ENCODE measurements around the gene APAF1. TPM values are rescaled to one million over a fixed set of nuclear protein-coding genes. Genes with fewer than 3 reads are reported as not detected.

APAF1 gene
- total and polyA plus RNA-seq, 10 of the 15 experiments (the other 5 are each of a cell fraction or from before 2014, with no cell fraction given), result 4.2 to 19.1 (median 14.2) TPM

DNA sequence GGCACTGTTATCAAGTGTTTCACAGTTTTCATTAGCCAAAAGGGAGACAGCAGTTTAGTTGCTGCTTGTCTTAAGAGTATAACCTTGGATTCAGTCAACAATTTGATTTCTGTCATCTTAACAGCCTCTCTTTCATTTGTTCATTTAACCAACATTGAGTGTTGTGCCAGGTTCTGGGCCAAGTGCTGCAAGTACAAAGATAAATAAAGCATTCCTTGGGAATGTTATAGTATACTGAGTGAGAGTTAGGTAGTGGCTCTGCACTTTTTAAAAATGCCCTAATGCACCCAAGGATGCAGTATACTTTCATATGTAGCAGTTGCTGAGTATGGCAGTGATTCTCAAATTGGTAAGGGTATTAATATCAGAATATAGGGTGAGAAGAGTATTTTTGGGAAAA, 15.4 kb downstream of the APAF1 start:
- Histone ChIP-seq H2AFZ (ENCODE audit: control insufficient read depth, low read depth, low read length) (no peak overlapping the region), H3K4me1 (ENCODE audit: control insufficient read depth, insufficient read depth, low read length) (no peaks in the 10 kb centered on the region; the same call in 1 of the 2 replicates), H3K79me2 (ENCODE audit: control insufficient read depth, insufficient read depth, low read length) (no peaks in the 10 kb centered on the region), H3K4me2 (ENCODE audit: control insufficient read depth, insufficient read depth) (no peak overlapping the region), H3K4me3 (no peak overlapping the region), H3K27me3 (replicated peaks in 1 of 2; ENCODE audit: control insufficient read depth in 2 of 2, insufficient read depth in 2 of 2, low read length in 1 of 2) (no peaks in the 10 kb centered on the region), H4K20me1 (ENCODE audit: control insufficient read depth, insufficient read depth) (no peaks in the 10 kb centered on the region), H3K9me3 (replicated peaks; ENCODE audit: control insufficient read depth, insufficient read depth, low read length) (no peaks in the 10 kb centered on the region), H3K36me3 (ENCODE audit: control insufficient read depth in 2 of 2, insufficient read depth in 2 of 2, low read length in 1 of 2) (peaks cover 0 to 12% of the 10 kb centered on the region in 2 experiments; a peak in 3 of 4 replicates), H3K9ac (ENCODE audit: control insufficient read depth, insufficient read depth, low read length) (no peak overlapping the region), H3K27ac (ENCODE audit: control insufficient read depth, insufficient read depth) (no peak overlapping the region)
- in situ Hi-C loops (cut with MboI), result no loop called here
- DNase-seq (ENCODE audit: low read depth, low spot score) (no peak), FAIRE-seq (no peak), ATAC-seq (no peak)
- ChIA-PET SMC1A (ENCODE audit: uncharacterized antibody, unreplicated experiment) (no interaction called here), POLR2A (no interaction called here), RAD21 (ENCODE audit: unreplicated experiment) (no interaction called here), CTCF (interaction anchor here (1.2 kb wide), 1 partner anchor 338 kb away, joined by 3 read pairs; no protein-coding TSS in a partner anchor)
- BruUV-seq (replicated peaks), result no TSS peak
- TF ChIP-seq NR2F1 (conservative IDR thresholded peaks at IDR 0.05), result no peak
- TF ChIP-seq, protein P1, sequence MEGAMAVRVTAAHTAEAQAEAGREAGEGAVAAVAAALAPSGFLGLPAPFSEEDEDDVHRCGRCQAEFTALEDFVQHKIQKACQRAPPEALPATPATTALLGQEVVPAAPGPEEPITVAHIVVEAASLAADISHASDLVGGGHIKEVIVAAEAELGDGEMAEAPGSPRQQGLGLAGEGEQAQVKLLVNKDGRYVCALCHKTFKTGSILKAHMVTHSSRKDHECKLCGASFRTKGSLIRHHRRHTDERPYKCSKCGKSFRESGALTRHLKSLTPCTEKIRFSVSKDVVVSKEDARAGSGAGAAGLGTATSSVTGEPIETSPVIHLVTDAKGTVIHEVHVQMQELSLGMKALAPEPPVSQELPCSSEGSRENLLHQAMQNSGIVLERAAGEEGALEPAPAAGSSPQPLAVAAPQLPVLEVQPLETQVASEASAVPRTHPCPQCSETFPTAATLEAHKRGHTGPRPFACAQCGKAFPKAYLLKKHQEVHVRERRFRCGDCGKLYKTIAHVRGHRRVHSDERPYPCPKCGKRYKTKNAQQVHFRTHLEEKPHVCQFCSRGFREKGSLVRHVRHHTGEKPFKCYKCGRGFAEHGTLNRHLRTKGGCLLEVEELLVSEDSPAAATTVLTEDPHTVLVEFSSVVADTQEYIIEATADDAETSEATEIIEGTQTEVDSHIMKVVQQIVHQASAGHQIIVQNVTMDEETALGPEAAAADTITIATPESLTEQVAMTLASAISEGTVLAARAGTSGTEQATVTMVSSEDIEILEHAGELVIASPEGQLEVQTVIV (IDR thresholded peaks at IDR 0.05; ENCODE audit: borderline replicate concordance, partially characterized antibody), result no peak
- TF ChIP-seq RUNX3 (IDR thresholded peaks at IDR 0.05; ENCODE audit: low read length), result no peak
- TF ChIP-seq SP1 (IDR thresholded peaks at IDR 0.05; ENCODE audit: low read depth, low read length), result no peak
- no peak for TF ChIP-seq MYB (IDR thresholded peaks at IDR 0.05; ENCODE audit: borderline replicate concordance, low read depth, low read length)
- TF ChIP-seq ZSCAN29 (IDR thresholded peaks at IDR 0.05), result no peak
- TF ChIP-seq, protein P2, sequence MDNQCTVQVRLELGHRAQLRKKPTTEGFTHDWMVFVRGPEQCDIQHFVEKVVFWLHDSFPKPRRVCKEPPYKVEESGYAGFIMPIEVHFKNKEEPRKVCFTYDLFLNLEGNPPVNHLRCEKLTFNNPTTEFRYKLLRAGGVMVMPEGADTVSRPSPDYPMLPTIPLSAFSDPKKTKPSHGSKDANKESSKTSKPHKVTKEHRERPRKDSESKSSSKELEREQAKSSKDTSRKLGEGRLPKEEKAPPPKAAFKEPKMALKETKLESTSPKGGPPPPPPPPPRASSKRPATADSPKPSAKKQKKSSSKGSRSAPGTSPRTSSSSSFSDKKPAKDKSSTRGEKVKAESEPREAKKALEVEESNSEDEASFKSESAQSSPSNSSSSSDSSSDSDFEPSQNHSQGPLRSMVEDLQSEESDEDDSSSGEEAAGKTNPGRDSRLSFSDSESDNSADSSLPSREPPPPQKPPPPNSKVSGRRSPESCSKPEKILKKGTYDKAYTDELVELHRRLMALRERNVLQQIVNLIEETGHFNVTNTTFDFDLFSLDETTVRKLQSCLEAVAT (IDR thresholded peaks at IDR 0.05), result no peak
- no peak for TF ChIP-seq SMAD1 (IDR thresholded peaks at IDR 0.05; ENCODE audit: low read depth, partially characterized antibody)
- TF ChIP-seq MEF2A (IDR thresholded peaks at IDR 0.05; ENCODE audit: insufficient read depth, low read depth, low read length), result no peak
- no peak for TF ChIP-seq CBFB (IDR thresholded peaks at IDR 0.05; ENCODE audit: low read depth)
- intact Hi-C loops (cut with micrococcal nuclease; ENCODE audit: unreplicated experiment), result no loop called here
